HCT116 (cell line): ENCODE results near the gene CACNA1S.

ENCODE experiments used
- EGR1 ChIP-seq: IDR thresholded peaks from 2 replicates; pipeline ENCODE4 v1.6.1; 2012; ENCODE audit warnings: low read depth
- TF ChIP-seq, protein P1 (sequence below), 3 experiments: fragments of 200-600 bp in 1 of 3; sonication (generic) in 1 of 3; IDR thresholded peaks in 2 of 3; conservative IDR thresholded peaks in 1 of 3; 2 replicates each; pipeline ENCODE4 v1.5.1; 2012 to 2017; ENCODE audit warnings: low read depth in 2 of 3, low read length in 2 of 3, antibody characterized with exemption in 1 of 3, borderline replicate concordance in 1 of 3, control low read depth in 1 of 3, mild to moderate bottlenecking in 1 of 3, mixed read lengths in 1 of 3, mixed run types in 1 of 3, moderate library complexity in 1 of 3; ENCODE audit not compliant: insufficient read depth in 1 of 3
- TF ChIP-seq, protein P2 (sequence below): IDR thresholded peaks from 2 replicates; pipeline ENCODE4 v1.6.1; 2012
- TF ChIP-seq, protein P3 (sequence below): IDR thresholded peaks from 2 replicates; pipeline ENCODE4 v1.6.1; 2011; ENCODE audit warnings: mild to moderate bottlenecking, low read length, moderate library complexity; ENCODE audit not compliant: insufficient replicate concordance; ENCODE audit errors: extremely low read depth

DNA sequence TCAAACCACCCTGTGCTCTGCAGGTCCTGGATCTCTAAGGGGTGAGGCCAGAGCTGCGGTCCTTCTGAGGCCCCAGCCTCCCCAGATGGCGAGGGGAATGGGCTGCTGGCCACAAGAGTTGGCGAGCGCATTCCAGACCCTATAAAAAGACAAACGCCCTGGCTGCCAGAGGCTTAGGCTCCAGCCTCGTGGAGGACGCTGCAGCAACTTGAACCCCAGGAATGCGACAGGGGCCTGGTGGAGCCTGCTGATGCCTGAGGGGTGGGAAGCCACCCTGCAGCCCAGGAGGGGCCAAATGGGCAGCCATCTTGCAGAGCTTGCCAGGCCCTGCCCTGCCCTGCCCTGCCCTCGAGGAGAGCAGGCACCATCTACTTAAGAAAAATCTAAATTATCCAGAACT is 8.6 kb downstream of the CACNA1S start:
- TF ChIP-seq, protein P1, sequence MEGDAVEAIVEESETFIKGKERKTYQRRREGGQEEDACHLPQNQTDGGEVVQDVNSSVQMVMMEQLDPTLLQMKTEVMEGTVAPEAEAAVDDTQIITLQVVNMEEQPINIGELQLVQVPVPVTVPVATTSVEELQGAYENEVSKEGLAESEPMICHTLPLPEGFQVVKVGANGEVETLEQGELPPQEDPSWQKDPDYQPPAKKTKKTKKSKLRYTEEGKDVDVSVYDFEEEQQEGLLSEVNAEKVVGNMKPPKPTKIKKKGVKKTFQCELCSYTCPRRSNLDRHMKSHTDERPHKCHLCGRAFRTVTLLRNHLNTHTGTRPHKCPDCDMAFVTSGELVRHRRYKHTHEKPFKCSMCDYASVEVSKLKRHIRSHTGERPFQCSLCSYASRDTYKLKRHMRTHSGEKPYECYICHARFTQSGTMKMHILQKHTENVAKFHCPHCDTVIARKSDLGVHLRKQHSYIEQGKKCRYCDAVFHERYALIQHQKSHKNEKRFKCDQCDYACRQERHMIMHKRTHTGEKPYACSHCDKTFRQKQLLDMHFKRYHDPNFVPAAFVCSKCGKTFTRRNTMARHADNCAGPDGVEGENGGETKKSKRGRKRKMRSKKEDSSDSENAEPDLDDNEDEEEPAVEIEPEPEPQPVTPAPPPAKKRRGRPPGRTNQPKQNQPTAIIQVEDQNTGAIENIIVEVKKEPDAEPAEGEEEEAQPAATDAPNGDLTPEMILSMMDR (IDR thresholded peaks at IDR 0.05 in 2 of 3, conservative IDR thresholded peaks at IDR 0.05 in 1 of 3; ENCODE audit: borderline replicate concordance in 1 of 3, insufficient read depth in 1 of 3, low read depth in 2 of 3, low read length in 2 of 3): no peak
- TF ChIP-seq, protein P2, sequence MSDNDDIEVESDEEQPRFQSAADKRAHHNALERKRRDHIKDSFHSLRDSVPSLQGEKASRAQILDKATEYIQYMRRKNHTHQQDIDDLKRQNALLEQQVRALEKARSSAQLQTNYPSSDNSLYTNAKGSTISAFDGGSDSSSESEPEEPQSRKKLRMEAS: no peak
- TF ChIP-seq, protein P3, sequence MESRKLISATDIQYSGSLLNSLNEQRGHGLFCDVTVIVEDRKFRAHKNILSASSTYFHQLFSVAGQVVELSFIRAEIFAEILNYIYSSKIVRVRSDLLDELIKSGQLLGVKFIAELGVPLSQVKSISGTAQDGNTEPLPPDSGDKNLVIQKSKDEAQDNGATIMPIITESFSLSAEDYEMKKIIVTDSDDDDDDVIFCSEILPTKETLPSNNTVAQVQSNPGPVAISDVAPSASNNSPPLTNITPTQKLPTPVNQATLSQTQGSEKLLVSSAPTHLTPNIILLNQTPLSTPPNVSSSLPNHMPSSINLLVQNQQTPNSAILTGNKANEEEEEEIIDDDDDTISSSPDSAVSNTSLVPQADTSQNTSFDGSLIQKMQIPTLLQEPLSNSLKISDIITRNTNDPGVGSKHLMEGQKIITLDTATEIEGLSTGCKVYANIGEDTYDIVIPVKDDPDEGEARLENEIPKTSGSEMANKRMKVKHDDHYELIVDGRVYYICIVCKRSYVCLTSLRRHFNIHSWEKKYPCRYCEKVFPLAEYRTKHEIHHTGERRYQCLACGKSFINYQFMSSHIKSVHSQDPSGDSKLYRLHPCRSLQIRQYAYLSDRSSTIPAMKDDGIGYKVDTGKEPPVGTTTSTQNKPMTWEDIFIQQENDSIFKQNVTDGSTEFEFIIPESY: no peak
- no peak for TF ChIP-seq EGR1
